SK-N-SH (cell line): ENCODE data around the gene TTC3.

Experiments used
- ELF1 ChIP-seq: IDR thresholded peaks from 2 replicates; pipeline ENCODE4 v1.4.0; 2012
- EP300 ChIP-seq, 2 experiments: IDR thresholded peaks; 2 replicates each; pipeline versions ENCODE4 v1.4.0 to v1.6.1; 2012; ENCODE audit warnings: borderline replicate concordance in 1 of 2, low read depth in 1 of 2, low read length in 1 of 2
- JUND ChIP-seq: IDR thresholded peaks from 2 replicates; pipeline ENCODE4 v1.4.0; 2012
- MXI1 ChIP-seq: IDR thresholded peaks from 2 replicates; pipeline ENCODE4 v1.6.1; 2012; ENCODE audit warnings: mild to moderate bottlenecking, low read depth, low read length, improper control_type of control experiment
- NRF1 ChIP-seq: IDR thresholded peaks from 2 replicates; pipeline ENCODE4 v1.6.1; 2012; ENCODE audit warnings: low read depth, mild to moderate bottlenecking, low read length
- POLR2AphosphoS5 ChIP-seq: IDR thresholded peaks from 2 replicates; pipeline ENCODE4 v1.6.1; 2012; ENCODE audit warnings: low read depth, low read length
- TAF1 ChIP-seq: IDR thresholded peaks from 2 replicates; pipeline ENCODE4 v1.6.1; 2012; ENCODE audit warnings: low read depth, mild to moderate bottlenecking, low read length, moderate library complexity, borderline replicate concordance
- TF ChIP-seq, protein P1 (sequence below): fragments of 200-600 bp; sonication (generic); IDR thresholded peaks from 2 replicates; pipeline ENCODE4 v1.6.1; 2017; ENCODE audit warnings: antibody characterized with exemption, mild to moderate bottlenecking, moderate library complexity
- TF ChIP-seq, protein P2 (sequence below): fragments of 150-350 bp; IDR thresholded peaks from 2 replicates; pipeline ENCODE4 v1.6.1; 2016; ENCODE audit warnings: mild to moderate bottlenecking, low read depth, low read length
- TF ChIP-seq, protein P3 (sequence below): IDR thresholded peaks from 2 replicates; pipeline ENCODE4 v1.4.0; 2012; ENCODE audit warnings: low read depth, borderline replicate concordance

DNA sequence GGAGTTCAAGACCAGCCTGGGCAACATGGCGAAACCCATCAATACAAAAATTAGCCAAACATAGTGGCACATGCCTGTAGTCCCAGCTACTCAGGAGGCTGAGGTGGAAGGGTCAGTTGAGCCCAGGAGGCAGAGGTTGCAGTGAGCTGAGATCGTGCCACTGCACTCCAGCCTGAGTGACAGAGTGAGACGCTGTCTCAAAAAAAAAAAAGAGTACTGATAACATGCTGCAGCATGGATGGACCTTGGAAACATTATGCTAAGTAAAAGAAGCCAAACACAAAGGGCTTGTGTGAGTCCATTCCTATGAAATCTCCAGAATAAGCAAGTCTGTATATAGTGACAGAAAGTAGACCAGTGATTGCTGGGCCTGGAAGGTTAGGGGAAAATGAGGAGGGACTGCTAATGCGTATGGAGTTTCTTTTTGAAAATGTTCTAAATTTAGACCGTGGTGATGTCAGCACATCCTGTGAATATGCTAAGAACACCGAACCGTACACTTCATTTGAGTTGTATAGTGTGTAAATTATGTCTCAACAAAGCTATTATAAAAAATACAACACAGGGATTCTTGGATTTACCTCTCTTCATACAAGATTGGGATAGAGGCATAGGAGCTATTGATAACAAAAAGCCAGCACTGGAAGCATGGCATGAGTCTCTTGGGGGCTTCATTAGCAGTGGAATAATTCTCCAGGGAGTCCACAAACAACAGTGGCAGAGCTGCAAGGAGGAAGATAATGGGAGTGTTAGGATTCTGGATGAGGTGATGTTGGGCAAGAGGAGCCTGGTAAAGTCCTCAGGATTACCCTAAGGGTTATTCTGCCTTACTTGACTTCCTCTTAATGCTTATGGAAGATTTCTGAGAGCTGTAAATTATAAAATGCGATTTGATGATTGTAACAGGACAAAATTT is 73.5 kb downstream of the TTC3 start:
- no peak for TF ChIP-seq JUND
- TF ChIP-seq, protein P1, sequence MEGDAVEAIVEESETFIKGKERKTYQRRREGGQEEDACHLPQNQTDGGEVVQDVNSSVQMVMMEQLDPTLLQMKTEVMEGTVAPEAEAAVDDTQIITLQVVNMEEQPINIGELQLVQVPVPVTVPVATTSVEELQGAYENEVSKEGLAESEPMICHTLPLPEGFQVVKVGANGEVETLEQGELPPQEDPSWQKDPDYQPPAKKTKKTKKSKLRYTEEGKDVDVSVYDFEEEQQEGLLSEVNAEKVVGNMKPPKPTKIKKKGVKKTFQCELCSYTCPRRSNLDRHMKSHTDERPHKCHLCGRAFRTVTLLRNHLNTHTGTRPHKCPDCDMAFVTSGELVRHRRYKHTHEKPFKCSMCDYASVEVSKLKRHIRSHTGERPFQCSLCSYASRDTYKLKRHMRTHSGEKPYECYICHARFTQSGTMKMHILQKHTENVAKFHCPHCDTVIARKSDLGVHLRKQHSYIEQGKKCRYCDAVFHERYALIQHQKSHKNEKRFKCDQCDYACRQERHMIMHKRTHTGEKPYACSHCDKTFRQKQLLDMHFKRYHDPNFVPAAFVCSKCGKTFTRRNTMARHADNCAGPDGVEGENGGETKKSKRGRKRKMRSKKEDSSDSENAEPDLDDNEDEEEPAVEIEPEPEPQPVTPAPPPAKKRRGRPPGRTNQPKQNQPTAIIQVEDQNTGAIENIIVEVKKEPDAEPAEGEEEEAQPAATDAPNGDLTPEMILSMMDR = no peak
- no peak for TF ChIP-seq MXI1
- TF ChIP-seq, protein P2, sequence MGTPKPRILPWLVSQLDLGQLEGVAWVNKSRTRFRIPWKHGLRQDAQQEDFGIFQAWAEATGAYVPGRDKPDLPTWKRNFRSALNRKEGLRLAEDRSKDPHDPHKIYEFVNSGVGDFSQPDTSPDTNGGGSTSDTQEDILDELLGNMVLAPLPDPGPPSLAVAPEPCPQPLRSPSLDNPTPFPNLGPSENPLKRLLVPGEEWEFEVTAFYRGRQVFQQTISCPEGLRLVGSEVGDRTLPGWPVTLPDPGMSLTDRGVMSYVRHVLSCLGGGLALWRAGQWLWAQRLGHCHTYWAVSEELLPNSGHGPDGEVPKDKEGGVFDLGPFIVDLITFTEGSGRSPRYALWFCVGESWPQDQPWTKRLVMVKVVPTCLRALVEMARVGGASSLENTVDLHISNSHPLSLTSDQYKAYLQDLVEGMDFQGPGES = no peak
- no peak for TF ChIP-seq NRF1
- TF ChIP-seq EP300 (IDR thresholded peaks at IDR 0.05; ENCODE audit: borderline replicate concordance in 1 of 2, low read depth in 1 of 2, low read length in 1 of 2) = no peak
- TF ChIP-seq, protein P3, sequence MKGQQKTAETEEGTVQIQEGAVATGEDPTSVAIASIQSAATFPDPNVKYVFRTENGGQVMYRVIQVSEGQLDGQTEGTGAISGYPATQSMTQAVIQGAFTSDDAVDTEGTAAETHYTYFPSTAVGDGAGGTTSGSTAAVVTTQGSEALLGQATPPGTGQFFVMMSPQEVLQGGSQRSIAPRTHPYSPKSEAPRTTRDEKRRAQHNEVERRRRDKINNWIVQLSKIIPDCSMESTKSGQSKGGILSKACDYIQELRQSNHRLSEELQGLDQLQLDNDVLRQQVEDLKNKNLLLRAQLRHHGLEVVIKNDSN = no peak
- TF ChIP-seq TAF1 = no peak
- no peak for TF ChIP-seq ELF1
- TF ChIP-seq POLR2AphosphoS5 = no peak
